Adrenal gland (tissue), 12 donors: Measurements from ENCODE around the gene PKN2. TPM values are rescaled to one million over a fixed set of nuclear protein-coding genes. Genes with fewer than 3 reads are reported as not detected.

Source experiments
- DNase-seq, 7 donors: peaks; one replicate each; pipeline ENCODE4 v3.0.0-alpha.2; 2019 to 2020
- H3K27ac ChIP-seq, 5 donors: fragments of 200-600 bp; sonication (generic) in 4 of 5; 1 replicate in 3 of 5; 2 replicates in 2 of 5; pipeline versions ENCODE4 v1.5.1 to v1.8.0; 2016 to 2020; ENCODE audit warnings: mild to moderate bottlenecking in 1 of 5
- H3K27me3 ChIP-seq: fragments of 200-600 bp; 2 replicates; pipeline ENCODE4 v1.8.0; 2021
- H3K36me3 ChIP-seq, 2 donors: fragments of 200-600 bp; replicated peaks in 1 of 2; 1 replicate in 1 of 2; 2 replicates in 1 of 2; pipeline versions ENCODE4 v1.5.1 to v1.8.0; 2018 to 2022
- H3K4me1 ChIP-seq, 2 donors: fragments of 200-600 bp; replicated peaks in 1 of 2; 1 replicate in 1 of 2; 2 replicates in 1 of 2; pipeline versions ENCODE4 v1.5.1 to v1.8.0; 2018 to 2021
- H3K4me3 ChIP-seq, 4 donors: fragments of 200-600 bp; sonication (generic) in 3 of 4; one replicate each; pipeline ENCODE4 v1.5.1; 2016 to 2018
- H3K9me3 ChIP-seq, 3 donors: fragments of 200-600 bp; sonication (generic) in 1 of 3; replicated peaks in 1 of 3; 1 replicate in 2 of 3; 2 replicates in 1 of 3; pipeline versions ENCODE4 v1.5.1 to v1.8.0; 2016 to 2021
- CTCF ChIP-seq, 6 experiments: fragments of 450-650 bp in 4 of 6; fragments of 200-600 bp in 2 of 6; sonication (generic) in 1 of 6; IDR thresholded peaks; 1 replicate in 5 of 6; 2 replicates in 1 of 6; pipeline versions ENCODE4 v1.5.1 to v1.8.0; 2016 to 2021; ENCODE audit warnings: antibody characterized with exemption in 6 of 6, mild to moderate bottlenecking in 2 of 6, moderate library complexity in 1 of 6
- POLR2A ChIP-seq, 2 donors: fragments of 450-650 bp; IDR thresholded peaks; one replicate each; pipeline ENCODE4 v1.6.1; 2017; ENCODE audit warnings: antibody characterized with exemption in 2 of 2, mild to moderate bottlenecking in 2 of 2, moderate library complexity in 1 of 2
- WGBS, 4 donors: extraction: QIAGEN DNeasy Blood & Tissue Kit in 2 of 4; methylation state at CpG; one replicate each; pipeline versions ENCODE4 v1.1.5 to v1.1.7; 2013 to 2017; 5-methylcytosine and 5-hydroxymethylcytosine counted together
- intact Hi-C, 2 donors: fragments of 100-400 bp; cut with DNase I; formaldehyde crosslinking; loops; one replicate each; pipeline versions ENCODE4 v1.14.1 to v1.15.0; 2022 to 2023
- polyA plus RNA-seq, 3 donors: library from polyadenylated mRNA; stranded (reverse); fragments of 200-250 nt in 2 of 3; fragments of 350-450 nt in 1 of 3; fragmentation: Illumina TruSeq in 1 of 3; extraction: RNeasy Lipid Tissue Mini Kit (QIAGEN cat#74804) in 1 of 3; gene quantifications; one replicate each; pipeline ENCODE4 v1.2.3, GENCODE V29; 2013 to 2014
- total RNA-seq, 9 donors: library from RNA; depleted of rRNA in 4 of 9; stranded (reverse); fragments of >200 nt in 4 of 9; fragments of 120-200 nt in 1 of 9; fragmentation: NEBNext Ultra II Directional in 1 of 9; extraction: Animal tissue kit (Norgen Biotek cat#: 25700) in 1 of 9; gene quantifications; one replicate each; pipeline versions ENCODE4 v1.1.0 to v1.2.4, GENCODE V29; 2013 to 2023
- donor health status: healthy with polysubstance abuse.
- donor health status: Bipolar disorder and iron deficiency.
- donor health status: DM: yes; HTN: yes; CAD: no.
- donor health status: DM: no; HTN: no; CAD: no.
- donor health status: DM: no; HTN: no; CAD: no.
- donor health status: DM: yes; HTN: yes; CAD: no.

The PKN2 gene
- total and polyA plus RNA-seq, 12 donors, result 10.9 to 49.4 (median 33.6) TPM

GRCh38 chr1:88726697-88727096, 42.6 kb downstream of the PKN2 start:
- Histone ChIP-seq H3K36me3 (no peaks in the 10 kb centered on the region), H3K9me3 (no peaks in the 10 kb centered on the region), H3K4me3 (no peak overlapping the region)

GRCh38 chr1:88727205-88727604, 43.1 kb downstream of the PKN2 start:
- no peaks in the 10 kb centered on the region for H3K36me3 ChIP-seq
- intact Hi-C loops, result no loop called here
- no peak for DNase-seq
- no peak overlapping the region for H3K4me3 ChIP-seq
- H3K27ac ChIP-seq, result no peak overlapping the region
- TF ChIP-seq POLR2A (IDR thresholded peaks at IDR 0.05), result no peak
- TF ChIP-seq CTCF (IDR thresholded peaks at IDR 0.05), result no peak
- peaks cover 16 to 34% of the 10 kb centered on the region in 2 donors for H3K4me1 ChIP-seq
- H3K27me3 ChIP-seq, result no peaks in the 10 kb centered on the region
- no peaks in the 10 kb centered on the region for H3K9me3 ChIP-seq
- 48 to 73% (median 59%) methylated on average over 1 of the region's 1 CpG for WGBS, 4 donors

More at GRCh38 chr1:88726697-88727096, 42.6 kb downstream of the PKN2 start:
- intact Hi-C loops, result no loop called here
- Histone ChIP-seq H3K27ac (no peak overlapping the region), H3K27me3 (no peaks in the 10 kb centered on the region), H3K4me1 (peaks cover 12 to 29% of the 10 kb centered on the region in 2 donors)
- no peak for TF ChIP-seq POLR2A (IDR thresholded peaks at IDR 0.05)
- TF ChIP-seq CTCF (IDR thresholded peaks at IDR 0.05), result no peak
- DNase-seq, result no peak

GRCh38 chr1:88729297-88729696, 45.2 kb downstream of the PKN2 start:
- intact Hi-C loops, result no loop called here
- Histone ChIP-seq H3K4me1 (peaks cover 18 to 38% of the 10 kb centered on the region in 2 donors), H3K27ac (no peak overlapping the region), H3K9me3 (no peaks in the 10 kb centered on the region), H3K36me3 (no peaks in the 10 kb centered on the region), H3K27me3 (no peaks in the 10 kb centered on the region), H3K4me3 (no peak overlapping the region)
- 93 to 100% (median 96%) methylated on average over 2 of the region's 2 CpGs for WGBS, 4 donors
- no peak for TF ChIP-seq CTCF (IDR thresholded peaks at IDR 0.05)
- DNase-seq, result no peak

GRCh38 chr1:88730132-88730675, 46.1 kb downstream of the PKN2 start:
- no peak overlapping the region for H3K4me3 ChIP-seq
- TF ChIP-seq POLR2A (IDR thresholded peaks at IDR 0.05) (no peak), CTCF (IDR thresholded peaks at IDR 0.05) (no peak)
- no peaks in the 10 kb centered on the region for H3K27me3 ChIP-seq
- no peaks in the 10 kb centered on the region for H3K36me3 ChIP-seq
- H3K27ac ChIP-seq, result no peak overlapping the region
- H3K9me3 ChIP-seq, result no peaks in the 10 kb centered on the region
- intact Hi-C loops, result no loop called here
- WGBS, 4 donors, result 85 to 89% (median 87%) methylated on average over 4 of the region's 4 CpGs
- H3K4me1 ChIP-seq, result peaks cover 18 to 38% of the 10 kb centered on the region in 2 donors
- DNase-seq, result no peak
